DMS 273 (cell line): ENCODE data around the gene PA2G4.

Experiments
- DNase-seq: peaks from one replicate; lab custom pipeline; 2025; ENCODE audit not compliant: unreplicated experiment; lab: John Stamatoyannopoulos, UW

PA2G4 gene

GRCh38 chr12:56098592-56098991 is 5.8 kb upstream of the PA2G4 start:
- DNase-seq: no peak

GRCh38 chr12:56099787-56100186 is 4.6 kb upstream of the PA2G4 start:
- DNase-seq: no peak

- DNase-seq: no peak
Measured at GRCh38 chr12:56101045-56101444, 3.3 kb upstream of the PA2G4 start.

GRCh38 chr12:56102683-56103065 is 1.7 kb upstream of the PA2G4 start:
- no peak for DNase-seq

GRCh38 chr12:56103066-56103711 is 1.2 kb upstream of the PA2G4 start:
- no peak for DNase-seq

GRCh38 chr12:56103823-56104108 is 593 bp upstream of the PA2G4 start:
- no peak for DNase-seq

GRCh38 chr12:56104815-56105608 is 653 bp downstream of the PA2G4 start:
- peak; percentile 51 for DNase-seq

- no peak for DNase-seq
Measured at GRCh38 chr12:56105609-56105902, 1.2 kb downstream of the PA2G4 start.

GRCh38 chr12:56107242-56107641 is 2.9 kb downstream of the PA2G4 start:
- DNase-seq: no peak

- DNase-seq: no peak
Measured at GRCh38 chr12:56110571-56110970, 6.2 kb downstream of the PA2G4 start.

- DNase-seq: no peak
Measured at GRCh38 chr12:56114084-56114483, 9.7 kb downstream of the PA2G4 start.

- DNase-seq: no peak
Measured at GRCh38 chr12:56115329-56115728, 11.0 kb downstream of the PA2G4 start.

- DNase-seq: peak; percentile 95
Measured at GRCh38 chr12:56116267-56117081, 12.1 kb downstream of the PA2G4 start, which contains the start of gene RPL41. TSS of gene RPL41 (plus strand) at chr12:56116633.

GRCh38 chr12:56117082-56117706 is 12.8 kb downstream of the PA2G4 start:
- peak; percentile 42 for DNase-seq

GRCh38 chr12:56117778-56118687 is 13.7 kb downstream of the PA2G4 start, which contains the start of gene ZC3H10:
TSS of gene ZC3H10 (plus strand) at chr12:56118266. CDS start at chr12:56120563, 2,297 bp downstream.
- DNase-seq: peak; percentile 99

GRCh38 chr12:56118688-56119357 is 14.5 kb downstream of the PA2G4 start:
- no peak for DNase-seq

GRCh38 chr12:56119361-56119796 is 15.0 kb downstream of the PA2G4 start:
- peak; percentile 91 for DNase-seq

- no peak for DNase-seq
Measured at GRCh38 chr12:56120158-56120846, 15.9 kb downstream of the PA2G4 start.

GRCh38 chr12:56121204-56121870 is 17.0 kb downstream of the PA2G4 start:
- no peak for DNase-seq
